Heart left ventricle (tissue), 13 donors: Measurements from ENCODE around the gene KIDINS220.

Experiments used
- POLR2A ChIP-seq, 2 donors: fragments of 450-650 bp; IDR thresholded peaks; one replicate each; pipeline ENCODE4 v1.6.1; 2017; ENCODE audit warnings: antibody characterized with exemption in 2 of 2, mild to moderate bottlenecking in 2 of 2, moderate library complexity in 2 of 2
- TF ChIP-seq, protein P1 (sequence below), 12 donors: fragments of 200-600 bp; sonication (generic) in 4 of 12; IDR thresholded peaks; one replicate each; pipeline versions ENCODE4 v1.5.0 to v1.8.0; 2018 to 2022; ENCODE audit warnings: antibody characterized with exemption in 12 of 12, mild to moderate bottlenecking in 5 of 12
- donor health status: ischemic (EF 13 %, LVEDD 7.1; RV severe dilation, severe dysfunction).
- donor health status: DM: no; HTN: yes; CAD: no.
- donor health status: DM: no; HTN: no; CAD: no.
- donor health status: ischemic (EF 25% LVEDD 6.9; RV normal size, moderate dysfunction).
- donor health status: ischemic (EF 25% LVEDD 5.7; RV mildly dilated, moderate dysfunction).
- donor health status: ischemic (EF 35%, LVEDD 5.7; RV mildly dilated, moderate dysfunction).
- donor health status: nonischemic (EF 11% LVEDD 7.7; RV severe dilation, severe dysfunction).
- donor health status: DM: yes; HTN: yes; CAD: no.
- donor health status: PGD.
- donor health status: ischemic (EF 29% LVEDD 5.4; RV normal size, mild dysfunction).
- donor health status: nonischemic (EF 23%, LVEDD 6.1; RV moderate dilation, normal function).

DNA sequence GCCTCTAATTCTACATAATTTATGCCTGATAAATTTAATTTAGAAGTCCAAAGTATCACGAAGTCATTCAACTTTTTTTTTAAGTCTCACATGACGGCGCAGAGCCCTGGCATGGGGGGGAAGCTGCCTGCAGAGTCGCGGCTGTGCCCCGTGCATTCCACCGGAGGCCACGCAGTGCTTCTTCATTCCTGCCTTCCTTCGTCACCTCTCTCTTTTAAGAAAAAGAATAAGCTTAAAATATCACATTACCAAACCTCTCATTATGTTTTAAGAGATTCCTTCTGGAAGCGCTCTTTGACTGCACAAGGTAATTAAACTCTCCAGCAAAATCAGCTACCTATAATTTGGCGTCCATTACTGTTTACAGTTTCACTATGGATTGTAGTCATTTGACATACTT is 20.3 kb upstream of the KIDINS220 start:
- TF ChIP-seq POLR2A (IDR thresholded peaks at IDR 0.05) = no peak
- TF ChIP-seq, protein P1, sequence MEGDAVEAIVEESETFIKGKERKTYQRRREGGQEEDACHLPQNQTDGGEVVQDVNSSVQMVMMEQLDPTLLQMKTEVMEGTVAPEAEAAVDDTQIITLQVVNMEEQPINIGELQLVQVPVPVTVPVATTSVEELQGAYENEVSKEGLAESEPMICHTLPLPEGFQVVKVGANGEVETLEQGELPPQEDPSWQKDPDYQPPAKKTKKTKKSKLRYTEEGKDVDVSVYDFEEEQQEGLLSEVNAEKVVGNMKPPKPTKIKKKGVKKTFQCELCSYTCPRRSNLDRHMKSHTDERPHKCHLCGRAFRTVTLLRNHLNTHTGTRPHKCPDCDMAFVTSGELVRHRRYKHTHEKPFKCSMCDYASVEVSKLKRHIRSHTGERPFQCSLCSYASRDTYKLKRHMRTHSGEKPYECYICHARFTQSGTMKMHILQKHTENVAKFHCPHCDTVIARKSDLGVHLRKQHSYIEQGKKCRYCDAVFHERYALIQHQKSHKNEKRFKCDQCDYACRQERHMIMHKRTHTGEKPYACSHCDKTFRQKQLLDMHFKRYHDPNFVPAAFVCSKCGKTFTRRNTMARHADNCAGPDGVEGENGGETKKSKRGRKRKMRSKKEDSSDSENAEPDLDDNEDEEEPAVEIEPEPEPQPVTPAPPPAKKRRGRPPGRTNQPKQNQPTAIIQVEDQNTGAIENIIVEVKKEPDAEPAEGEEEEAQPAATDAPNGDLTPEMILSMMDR (IDR thresholded peaks at IDR 0.05) = no peak
